Measurements from ENCODE around the gene SLITRK4. TPM values are rescaled to one million over a fixed set of nuclear protein-coding genes. Genes with fewer than 3 reads are reported as not detected.

SLITRK4 gene
- total RNA-seq, 6 donors from 2014 or later: 0.33 to 0.94 (median 0.61) TPM; not detected in 1

DNA sequence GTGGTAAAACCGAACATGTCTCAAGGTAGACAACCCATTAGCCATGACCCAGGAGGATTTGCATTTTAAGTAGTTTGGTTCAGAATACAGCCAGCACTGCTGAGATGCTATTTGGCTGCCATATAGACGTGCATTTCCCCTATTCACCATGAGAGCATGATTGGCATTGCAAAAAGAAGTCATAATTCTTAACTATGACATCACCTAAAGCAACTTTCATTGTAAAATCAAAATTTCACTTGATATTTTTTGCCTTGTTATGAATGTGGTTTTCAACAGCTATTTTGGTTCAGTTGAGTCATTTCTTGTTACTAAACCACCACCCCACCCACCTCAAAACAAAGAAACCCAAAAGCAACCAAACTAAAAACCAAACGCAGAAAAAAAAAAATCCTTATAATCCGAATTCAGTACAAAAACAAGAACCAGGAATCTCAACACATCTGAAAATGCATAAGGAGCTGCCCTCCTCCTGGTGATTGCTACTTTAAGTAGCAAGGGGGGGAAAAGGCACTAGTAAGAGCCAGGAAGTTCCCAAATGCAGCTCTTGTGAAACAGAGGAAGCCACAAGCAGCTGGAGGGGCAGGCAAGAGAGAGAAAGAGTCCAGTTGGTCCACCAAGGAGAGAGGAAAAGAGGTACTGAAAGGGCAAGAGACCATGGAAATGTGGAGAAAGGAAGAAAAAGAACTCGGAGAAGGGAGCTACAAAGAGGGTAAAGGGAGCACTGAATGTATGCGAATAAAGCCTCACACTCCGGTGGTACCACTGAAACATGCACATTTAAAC, 3.1 kb downstream of the SLITRK4 start:
- Histone ChIP-seq H3K9me3 (no peaks in the 10 kb centered on the region), H3K4me3 (peak overlapping the region in 2 of 4 donors; percentile 44 to 47), H3K27me3 (peaks cover 0 to 7% (median 0%) of the 10 kb centered on the region in 4 donors), H3K36me3 (no peaks in the 10 kb centered on the region), H3K27ac (no peak overlapping the region), H3K4me1 (peaks cover 0 to 16% (median 0%) of the 10 kb centered on the region in 4 donors)
- 19 to 43% methylated on average over 7 of the region's 7 CpGs for WGBS, 2 donors
- peak in 1 of 2 donors; percentile 74 for ATAC-seq (ENCODE audit: low FRiP score in 2 of 2)
- DNase-seq: no peak
- TF ChIP-seq EP300 (IDR thresholded peaks at IDR 0.05) (no peak), POLR2A (IDR thresholded peaks at IDR 0.05) (no peak), CTCF (IDR thresholded peaks at IDR 0.05) (no peak), POLR2AphosphoS5 (IDR thresholded peaks at IDR 0.05) (no peak)

DNA sequence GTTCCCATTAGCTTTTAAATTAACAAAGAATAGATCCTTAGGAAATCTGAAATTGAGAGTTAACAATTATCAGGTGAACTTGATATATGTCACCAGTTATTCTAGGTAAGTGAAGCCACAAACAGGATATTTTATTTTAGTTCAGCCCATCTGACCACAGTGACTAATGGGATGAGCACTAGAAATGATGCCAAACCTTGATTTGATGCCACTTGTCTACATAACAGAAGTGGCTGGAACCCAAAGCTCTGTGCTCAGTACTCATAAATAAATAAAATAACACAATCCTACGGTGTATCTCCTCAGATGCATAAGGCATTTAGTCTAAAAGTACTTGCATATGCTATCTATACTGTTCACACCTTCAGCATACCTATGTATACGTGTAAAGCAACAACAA, 12.2 kb downstream of the SLITRK4 start:
- WGBS, 2 donors: 44 to 84% methylated on average over 2 of the region's 2 CpGs
- H3K9me3 ChIP-seq: no peaks in the 10 kb centered on the region
- no peak overlapping the region for H3K27ac ChIP-seq
- no peaks in the 10 kb centered on the region for H3K4me1 ChIP-seq
- ATAC-seq (ENCODE audit: low FRiP score in 2 of 2): no peak
- H3K27me3 ChIP-seq: no peaks in the 10 kb centered on the region
- no peak overlapping the region for H3K4me3 ChIP-seq
- TF ChIP-seq CTCF (IDR thresholded peaks at IDR 0.05) (no peak), POLR2AphosphoS5 (IDR thresholded peaks at IDR 0.05) (no peak), POLR2A (IDR thresholded peaks at IDR 0.05) (no peak), EP300 (IDR thresholded peaks at IDR 0.05) (no peak)
- DNase-seq: no peak
- no peaks in the 10 kb centered on the region for H3K36me3 ChIP-seq

DNA sequence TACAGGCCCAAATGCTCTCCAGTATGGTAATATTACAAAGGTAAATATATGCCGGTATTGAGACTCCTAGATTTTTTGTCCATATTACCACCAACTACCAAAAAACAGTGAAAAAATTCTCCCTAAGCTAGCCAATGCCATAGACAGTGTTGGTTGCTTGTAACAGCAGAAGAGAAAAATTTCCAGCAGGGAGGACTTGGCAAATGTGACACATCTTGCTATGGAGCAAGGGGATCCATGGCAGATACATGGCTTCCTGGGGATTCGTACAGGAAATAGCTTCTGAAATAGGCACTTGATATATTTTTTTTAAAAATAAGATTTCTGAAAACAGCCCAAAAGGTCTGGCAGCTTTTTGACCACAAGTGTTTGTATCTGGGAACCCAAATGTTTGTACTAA, 14.6 kb downstream of the SLITRK4 start:
- Histone ChIP-seq H3K27ac (no peak overlapping the region), H3K27me3 (no peaks in the 10 kb centered on the region), H3K4me3 (no peak overlapping the region), H3K9me3 (no peaks in the 10 kb centered on the region), H3K36me3 (no peaks in the 10 kb centered on the region), H3K4me1 (no peaks in the 10 kb centered on the region)
- WGBS, 2 donors: 80 to 85% methylated on average over 2 of the region's 2 CpGs
- TF ChIP-seq POLR2A (IDR thresholded peaks at IDR 0.05) (no peak), POLR2AphosphoS5 (IDR thresholded peaks at IDR 0.05) (no peak), CTCF (IDR thresholded peaks at IDR 0.05) (no peak), EP300 (IDR thresholded peaks at IDR 0.05) (no peak)
- DNase-seq (no peak), ATAC-seq (ENCODE audit: low FRiP score in 2 of 2) (no peak)

- H3K4me1 ChIP-seq: no peaks in the 10 kb centered on the region
- no peak for TF ChIP-seq POLR2A (IDR thresholded peaks at IDR 0.05)
- TF ChIP-seq CTCF (IDR thresholded peaks at IDR 0.05): no peak
- TF ChIP-seq POLR2AphosphoS5 (IDR thresholded peaks at IDR 0.05): no peak
- TF ChIP-seq EP300 (IDR thresholded peaks at IDR 0.05): no peak
- H3K27me3 ChIP-seq: no peaks in the 10 kb centered on the region
- H3K9me3 ChIP-seq: no peaks in the 10 kb centered on the region
- H3K27ac ChIP-seq: no peak overlapping the region
- WGBS, 2 donors: 92 to 95% methylated on average over 4 of the region's 4 CpGs
- H3K4me3 ChIP-seq: no peak overlapping the region
- H3K36me3 ChIP-seq: no peaks in the 10 kb centered on the region
- DNase-seq (no peak), ATAC-seq (ENCODE audit: low FRiP score in 2 of 2) (no peak)
Measured at GRCh38 chrX:143615851-143616250, 20.1 kb downstream of the SLITRK4 start.

GRCh38 chrX:143601809-143602208, 34.1 kb downstream of the SLITRK4 start:
- H3K4me3 ChIP-seq: no peak overlapping the region
- no peaks in the 10 kb centered on the region for H3K36me3 ChIP-seq
- no peaks in the 10 kb centered on the region for H3K4me1 ChIP-seq
- H3K9me3 ChIP-seq: no peaks in the 10 kb centered on the region
- no peak for ATAC-seq (ENCODE audit: low FRiP score in 2 of 2)
- no peak for DNase-seq
- no peak overlapping the region for H3K27ac ChIP-seq
- no peaks in the 10 kb centered on the region for H3K27me3 ChIP-seq
- WGBS, 2 donors: 92 to 94% methylated on average over 1 of the region's 1 CpG
- no peak for TF ChIP-seq POLR2AphosphoS5 (IDR thresholded peaks at IDR 0.05)
- TF ChIP-seq POLR2A (IDR thresholded peaks at IDR 0.05): no peak
- no peak for TF ChIP-seq EP300 (IDR thresholded peaks at IDR 0.05)
- no peak for TF ChIP-seq CTCF (IDR thresholded peaks at IDR 0.05)
